PC-3 (cell line): ENCODE results near the gene BCL11B. TPM values are rescaled to one million over a fixed set of nuclear protein-coding genes. Genes with fewer than 3 reads are reported as not detected.

Experiments used
- ATAC-seq: fragments of 200-7000 bp; cut with Tn5 transposase; 2 replicates; pipeline ENCODE4 v1.9.1; 2020; ENCODE audit warnings: mild to moderate bottlenecking, moderate library complexity
- BruUV-seq: library from RNA; stranded (reverse); fragments of 400-500 nt; replicated peaks from 2 replicates; lab custom pipeline; 2021; lab: Mats Ljungman, UMichigan
- CTCF ChIA-PET: fragments of 300-600 bp; sonication (Branson Sonifier 250); formaldehyde crosslinking; loops from one replicate; lab custom pipeline; 2022; ENCODE audit warnings: antibody characterized with exemption; lab: Charles Lee
- POLR2A ChIA-PET: fragments of 300-600 bp; sonication (Branson Sonifier 250); formaldehyde crosslinking; loops from one replicate; lab custom pipeline; 2022; ENCODE audit warnings: antibody characterized with exemption; ENCODE audit not compliant: unreplicated experiment; lab: Charles Lee
- DNase-seq: peaks from one replicate; pipeline ENCODE4 v3.0.0-alpha.2; 2015
- H2AFZ ChIP-seq: fragments of 300-600 bp; sonication (generic); 2 replicates; pipeline ENCODE4 v1.6.0; 2016; ENCODE audit warnings: antibody characterized with exemption, low read length
- H3F3A ChIP-seq: fragments of 300-600 bp; sonication (generic); one replicate; pipeline ENCODE4 v1.6.0; 2017; ENCODE audit warnings: antibody characterized with exemption, low read length, control low read depth, mild to moderate bottlenecking; ENCODE audit not compliant: unreplicated experiment
- H3K27ac ChIP-seq: fragments of 300-600 bp; sonication (generic); 2 replicates; pipeline ENCODE4 v1.5.1; 2016; ENCODE audit warnings: mild to moderate bottlenecking, low read length
- H3K27me3 ChIP-seq: fragments of 300-600 bp; sonication (generic); 2 replicates; pipeline ENCODE4 v1.6.1; 2016; ENCODE audit warnings: low read length, mixed read lengths
- H3K36me3 ChIP-seq: fragments of 300-600 bp; sonication (generic); 2 replicates; pipeline ENCODE4 v1.6.1; 2016; ENCODE audit warnings: low read depth, mixed run types, low read length, mixed read lengths
- H3K4me1 ChIP-seq: fragments of 300-600 bp; sonication (generic); 2 replicates; pipeline ENCODE4 v1.5.1; 2016; ENCODE audit warnings: low read length; ENCODE audit not compliant: insufficient read depth
- H3K4me2 ChIP-seq: fragments of 300-600 bp; sonication (generic); 2 replicates; pipeline ENCODE4 v1.6.0; 2016; ENCODE audit warnings: low read length
- H3K4me3 ChIP-seq: fragments of 300-600 bp; sonication (generic); 2 replicates; pipeline ENCODE4 v1.5.1; 2016; ENCODE audit warnings: mild to moderate bottlenecking, low read length, mixed read lengths
- H3K79me2 ChIP-seq: fragments of 300-600 bp; sonication (generic); 2 replicates; pipeline ENCODE4 v1.6.1; 2017; ENCODE audit warnings: low read length, mixed read lengths
- H3K9ac ChIP-seq: fragments of 300-600 bp; sonication (generic); 2 replicates; pipeline ENCODE4 v1.6.0; 2016; ENCODE audit warnings: mild to moderate bottlenecking, low read length
- H3K9me2 ChIP-seq: fragments of 300-600 bp; sonication (generic); replicated peaks from 2 replicates; pipeline ENCODE4 v1.6.1; 2016; ENCODE audit warnings: mixed run types, low read length, mixed read lengths
- H3K9me3 ChIP-seq: fragments of 300-600 bp; sonication (generic); 2 replicates; pipeline ENCODE4 v1.6.1; 2016; ENCODE audit warnings: low read length, mixed read lengths
- H4K20me1 ChIP-seq: fragments of 300-600 bp; sonication (generic); 2 replicates; pipeline ENCODE4 v1.6.1; 2016; ENCODE audit warnings: low read length, mixed read lengths
- EZH2 ChIP-seq: fragments of 300-600 bp; sonication (generic); IDR thresholded peaks from one replicate; pipeline ENCODE4 v1.6.1; 2017; ENCODE audit warnings: antibody characterized with exemption, mild to moderate bottlenecking, low read length; ENCODE audit not compliant: unreplicated experiment
- EZH2phosphoT487 ChIP-seq: fragments of 300-600 bp; sonication (generic); IDR thresholded peaks from 2 replicates; pipeline ENCODE4 v1.6.1; 2018; ENCODE audit warnings: mild to moderate bottlenecking, antibody characterized with exemption, low read length, borderline replicate concordance
- intact Hi-C: fragments of 100-400 bp; cut with micrococcal nuclease; formaldehyde crosslinking; loops from 2 replicates; pipeline ENCODE4 v1.9.0; 2023
- total RNA-seq: library from RNA; depleted of rRNA; stranded (reverse); fragments of >200 nt; gene quantifications from 2 replicates; pipeline ENCODE4 v1.2.3, GENCODE V29; 2014
- TF ChIP-seq, protein P1 (sequence below): fragments of 300-600 bp; sonication (generic); conservative IDR thresholded peaks from 2 replicates; pipeline ENCODE4 v1.5.1; 2017; ENCODE audit warnings: antibody characterized with exemption, low read depth, mild to moderate bottlenecking, low read length

BCL11B gene
- total RNA-seq, 1 experiment from 2014 or later: 0.73 TPM

DNA sequence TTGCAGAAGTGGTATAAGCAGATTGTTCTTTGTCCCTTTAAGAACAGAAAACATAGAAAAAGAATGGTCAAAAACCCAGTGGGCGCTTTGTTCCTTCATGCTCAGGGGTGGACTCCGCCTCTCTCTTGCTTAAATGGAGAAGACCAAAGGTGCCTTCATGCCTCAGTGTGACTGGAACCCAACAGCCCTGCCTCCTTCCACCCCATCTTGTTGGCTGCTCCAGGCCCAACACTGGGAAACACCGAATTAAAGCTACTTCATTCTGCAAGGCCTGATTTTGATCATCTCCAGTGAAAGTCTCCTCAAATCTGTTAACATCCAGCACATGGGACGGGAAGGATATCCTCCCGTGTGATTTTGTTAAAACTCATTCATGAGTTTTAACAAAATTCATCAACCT, 103.7 kb downstream of the BCL11B start:
- DNase-seq (no peak), ATAC-seq (no peak)
- Histone ChIP-seq H3K36me3 (no peaks in the 10 kb centered on the region), H3K9me3 (no peaks in the 10 kb centered on the region), H3K9me2 (no peaks in the 10 kb centered on the region), H3K27me3 (peaks cover 61% of the 10 kb centered on the region), H2AFZ (no peak overlapping the region), H3K4me1 (no peaks in the 10 kb centered on the region), H3K27ac (no peak overlapping the region), H3F3A (no peaks in the 10 kb centered on the region), H3K9ac (no peak overlapping the region), H3K79me2 (no peaks in the 10 kb centered on the region), H3K4me2 (no peak overlapping the region), H4K20me1 (no peaks in the 10 kb centered on the region), H3K4me3 (no peak overlapping the region)
- TF ChIP-seq EZH2phosphoT487 (no peak), EZH2 (no peak)
- TF ChIP-seq, protein P1, sequence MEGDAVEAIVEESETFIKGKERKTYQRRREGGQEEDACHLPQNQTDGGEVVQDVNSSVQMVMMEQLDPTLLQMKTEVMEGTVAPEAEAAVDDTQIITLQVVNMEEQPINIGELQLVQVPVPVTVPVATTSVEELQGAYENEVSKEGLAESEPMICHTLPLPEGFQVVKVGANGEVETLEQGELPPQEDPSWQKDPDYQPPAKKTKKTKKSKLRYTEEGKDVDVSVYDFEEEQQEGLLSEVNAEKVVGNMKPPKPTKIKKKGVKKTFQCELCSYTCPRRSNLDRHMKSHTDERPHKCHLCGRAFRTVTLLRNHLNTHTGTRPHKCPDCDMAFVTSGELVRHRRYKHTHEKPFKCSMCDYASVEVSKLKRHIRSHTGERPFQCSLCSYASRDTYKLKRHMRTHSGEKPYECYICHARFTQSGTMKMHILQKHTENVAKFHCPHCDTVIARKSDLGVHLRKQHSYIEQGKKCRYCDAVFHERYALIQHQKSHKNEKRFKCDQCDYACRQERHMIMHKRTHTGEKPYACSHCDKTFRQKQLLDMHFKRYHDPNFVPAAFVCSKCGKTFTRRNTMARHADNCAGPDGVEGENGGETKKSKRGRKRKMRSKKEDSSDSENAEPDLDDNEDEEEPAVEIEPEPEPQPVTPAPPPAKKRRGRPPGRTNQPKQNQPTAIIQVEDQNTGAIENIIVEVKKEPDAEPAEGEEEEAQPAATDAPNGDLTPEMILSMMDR: no peak
- ChIA-PET POLR2A (no interaction called here), CTCF (no interaction called here)
- intact Hi-C loops: no loop called here
- no TSS peak for BruUV-seq

GRCh38 chr14:99166506-99166905, 105.5 kb downstream of the BCL11B start:
- CTCF ChIA-PET: no interaction called here
- ATAC-seq (no peak), DNase-seq (no peak)
- no peak overlapping the region for H2AFZ ChIP-seq
- H3K79me2 ChIP-seq: no peaks in the 10 kb centered on the region
- H3F3A ChIP-seq: no peaks in the 10 kb centered on the region
- no peaks in the 10 kb centered on the region for H3K36me3 ChIP-seq
- no peaks in the 10 kb centered on the region for H4K20me1 ChIP-seq
- H3K4me2 ChIP-seq: no peak overlapping the region
- no peak overlapping the region for H3K4me3 ChIP-seq
- no peaks in the 10 kb centered on the region for H3K4me1 ChIP-seq
- intact Hi-C loops: no loop called here
- POLR2A ChIA-PET: no interaction called here
- H3K9me3 ChIP-seq: no peaks in the 10 kb centered on the region
- BruUV-seq: no TSS peak
- peaks cover 44% of the 10 kb centered on the region for H3K27me3 ChIP-seq
- no peak overlapping the region for H3K27ac ChIP-seq
- no peak overlapping the region for H3K9ac ChIP-seq
- no peaks in the 10 kb centered on the region for H3K9me2 ChIP-seq
- TF ChIP-seq EZH2: no peak
- TF ChIP-seq, protein P1: no peak
- TF ChIP-seq EZH2phosphoT487: no peak

- H3K36me3 ChIP-seq: no peaks in the 10 kb centered on the region
- H3K79me2 ChIP-seq: no peaks in the 10 kb centered on the region
- CTCF ChIA-PET: no interaction called here
- no peaks in the 10 kb centered on the region for H4K20me1 ChIP-seq
- H3K9me2 ChIP-seq: no peaks in the 10 kb centered on the region
- H3K4me2 ChIP-seq: no peak overlapping the region
- no peaks in the 10 kb centered on the region for H3K9me3 ChIP-seq
- no peak overlapping the region for H3K4me3 ChIP-seq
- no peaks in the 10 kb centered on the region for H3K4me1 ChIP-seq
- ATAC-seq: no peak
- POLR2A ChIA-PET: no interaction called here
- TF ChIP-seq, protein P1: no peak
- TF ChIP-seq EZH2 (no peak), EZH2phosphoT487 (no peak)
- no TSS peak for BruUV-seq
- H3K27ac ChIP-seq: no peak overlapping the region
- H2AFZ ChIP-seq: no peak overlapping the region
- intact Hi-C loops: no loop called here
- DNase-seq: no peak
- H3K9ac ChIP-seq: no peak overlapping the region
- H3K27me3 ChIP-seq: peaks cover 31% of the 10 kb centered on the region
- H3F3A ChIP-seq: no peaks in the 10 kb centered on the region
Measured at GRCh38 chr14:99164712-99165111, 107.3 kb downstream of the BCL11B start.
